CD4-positive, alpha-beta T cell treated with Interleukin-12 subunit alpha and Interleukin-12 subunit beta, for 1 hour (primary cell): ENCODE results near the gene GAGE12F.
"Not testable (repeated sequence)": the region's sequence is repeated elsewhere in the genome, so short reads cannot be mapped to it uniquely, and the experiment has no call there.

Experiments
- DNase-seq: peaks from one replicate; pipeline ENCODE4 v3.0.0-alpha.2; 2020

GAGE12F gene

GRCh38 chrX:49560542-49560941 is at the start of gene GAGE12F:
Gene GAGE12F (plus strand): TSS chrX:49560842. CDS start chrX:49561997, 1,155 bp downstream.
- DNase-seq = not testable (repeated sequence)

GRCh38 chrX:49531877-49532276 is 28.8 kb upstream of the GAGE12F start, which contains the start of gene GAGE12C:
Gene GAGE12C (plus strand): TSS chrX:49532177. CDS start chrX:49533332, 1,155 bp downstream.
- DNase-seq = not testable (repeated sequence)

- not testable (repeated sequence) for DNase-seq
Measured at GRCh38 chrX:49541433-49541832, 19.2 kb upstream of the GAGE12F start, which contains the start of gene GAGE12D. Gene GAGE12D (plus strand): TSS chrX:49541733. CDS start chrX:49542888, 1,155 bp downstream.

GRCh38 chrX:49550989-49551388 is 9.7 kb upstream of the GAGE12F start, which contains the start of gene GAGE12E:
Gene GAGE12E (plus strand): TSS chrX:49551289. CDS start chrX:49552444, 1,155 bp downstream.
- DNase-seq = not testable (repeated sequence)

GRCh38 chrX:49568728-49569127 is 8.1 kb downstream of the GAGE12F start:
- DNase-seq = not testable (repeated sequence)

- not testable (repeated sequence) for DNase-seq
Measured at GRCh38 chrX:49569152-49569551, 8.5 kb downstream of the GAGE12F start.

GRCh38 chrX:49570100-49570499 is 9.5 kb downstream of the GAGE12F start, which contains the start of gene GAGE12G:
Gene GAGE12G (plus strand): TSS chrX:49570400. CDS start chrX:49571555, 1,155 bp downstream.
- DNase-seq = not testable (repeated sequence)

- not testable (repeated sequence) for DNase-seq
Measured at GRCh38 chrX:49579649-49580048, 19.0 kb downstream of the GAGE12F start, which contains the start of gene GAGE12H. Gene GAGE12H (plus strand): TSS chrX:49579949. CDS start chrX:49581104, 1,155 bp downstream.

GRCh38 chrX:49589196-49589595 is 28.6 kb downstream of the GAGE12F start, which contains the start of gene GAGE2A:
Gene GAGE2A (plus strand): TSS chrX:49589496. CDS start chrX:49590651, 1,155 bp downstream.
- not testable (repeated sequence) for DNase-seq

GRCh38 chrX:49589769-49590478 is 29.3 kb downstream of the GAGE12F start:
- not testable (repeated sequence) for DNase-seq

- not testable (repeated sequence) for DNase-seq
Measured at GRCh38 chrX:49590488-49590887, 29.8 kb downstream of the GAGE12F start.

- DNase-seq = not testable (repeated sequence)
Measured at GRCh38 chrX:49598720-49599119, 38.1 kb downstream of the GAGE12F start, which contains the start of gene GAGE1. Gene GAGE1 (plus strand): TSS chrX:49599020. CDS start chrX:49600175, 1,155 bp downstream.

- no peak for DNase-seq
Measured at GRCh38 chrX:49610718-49611310, 50.2 kb downstream of the GAGE12F start.
